ENCODE data around the gene CCDC77.
A peak's percentile ranks its signal among the peaks of the same experiment; 100 is the strongest.
"Not testable (repeated sequence)": the region's sequence is repeated elsewhere in the genome, so short reads cannot be mapped to it uniquely, and the experiment has no call there.

Gene CCDC77

DNA sequence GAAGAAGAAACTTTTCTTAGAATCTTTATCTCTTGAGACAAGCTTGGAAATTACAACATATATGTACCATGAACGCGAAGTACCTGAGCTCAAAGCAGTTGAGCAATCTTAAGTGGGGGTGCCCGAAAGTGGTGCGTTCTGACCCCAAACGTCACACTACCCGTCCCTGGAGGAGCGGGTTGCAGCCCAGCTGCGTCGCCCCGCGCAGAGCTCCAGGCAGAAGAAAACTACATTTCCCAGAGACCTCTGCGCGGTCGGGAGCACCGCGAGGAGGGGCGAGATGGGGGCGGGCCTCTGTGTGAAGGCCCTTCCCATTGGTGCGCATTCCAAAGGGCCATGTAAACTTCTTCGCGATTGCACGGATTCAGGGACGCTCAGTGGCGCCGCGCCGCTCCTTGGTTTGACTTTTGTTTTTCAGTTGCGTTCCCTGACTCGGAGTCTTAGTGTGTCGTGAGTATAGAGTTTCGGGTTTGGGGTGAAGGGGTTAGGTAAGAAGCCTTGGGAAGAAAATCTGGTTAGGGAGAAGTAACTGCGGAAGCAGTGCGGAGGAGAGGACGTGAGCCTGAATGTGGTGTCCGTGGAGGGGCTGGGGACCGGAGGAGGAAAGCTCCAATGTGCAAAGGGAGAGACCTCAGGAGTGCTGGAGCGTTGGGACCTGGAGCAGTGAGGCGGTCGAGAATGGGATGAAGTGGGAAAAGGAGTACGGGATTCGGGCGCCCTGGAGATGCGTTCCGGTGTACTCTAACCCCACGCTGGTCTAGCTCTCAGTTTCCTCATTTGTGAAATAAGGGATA lies at the start of gene CCDC77:
TSS of gene CCDC77 (plus strand) at position 410 of the 794 bp plus-strand sequence. CDS start 7,740 bp downstream, outside the sequence.
- peak; percentile 98 for DNase-seq (ENCODE audit: low spot score)

DNA sequence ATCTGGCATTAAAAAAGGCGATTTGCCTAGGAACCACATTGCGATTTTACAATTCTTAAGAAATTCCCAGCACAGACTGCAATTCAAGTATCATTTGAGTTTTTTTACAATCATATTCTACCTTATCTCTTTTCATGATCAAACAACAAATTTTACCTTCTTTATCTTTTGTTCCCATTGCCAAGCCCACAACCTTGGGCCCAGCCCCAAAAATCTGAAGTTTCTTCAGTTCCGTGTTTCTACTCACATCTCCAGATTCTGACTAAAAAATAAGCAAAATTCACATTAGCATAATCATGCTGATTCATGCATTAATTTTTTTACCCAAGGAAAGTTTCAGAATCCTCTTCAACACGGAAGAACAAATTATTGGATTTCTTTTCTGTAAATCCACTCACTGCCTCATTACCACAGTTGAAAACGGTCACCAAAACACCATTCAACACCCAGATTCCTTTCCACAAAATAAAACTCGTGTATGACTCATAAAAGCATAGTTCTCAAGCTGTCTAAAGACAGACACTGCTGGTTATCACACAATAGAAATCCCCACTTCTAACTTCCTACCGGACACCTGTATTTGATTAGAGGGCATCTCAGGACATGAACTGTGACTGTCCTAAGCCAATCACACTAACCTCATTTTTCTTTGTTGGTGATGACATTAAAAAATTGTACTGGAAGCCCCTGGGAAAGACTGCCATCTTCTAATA lies 45.0 kb upstream of the CCDC77 start:
- DNase-seq (ENCODE audit: low spot score), result no peak

GRCh38 chr12:359091-359490 lies 42.4 kb upstream of the CCDC77 start:
- no peak for DNase-seq (ENCODE audit: low spot score)

DNA sequence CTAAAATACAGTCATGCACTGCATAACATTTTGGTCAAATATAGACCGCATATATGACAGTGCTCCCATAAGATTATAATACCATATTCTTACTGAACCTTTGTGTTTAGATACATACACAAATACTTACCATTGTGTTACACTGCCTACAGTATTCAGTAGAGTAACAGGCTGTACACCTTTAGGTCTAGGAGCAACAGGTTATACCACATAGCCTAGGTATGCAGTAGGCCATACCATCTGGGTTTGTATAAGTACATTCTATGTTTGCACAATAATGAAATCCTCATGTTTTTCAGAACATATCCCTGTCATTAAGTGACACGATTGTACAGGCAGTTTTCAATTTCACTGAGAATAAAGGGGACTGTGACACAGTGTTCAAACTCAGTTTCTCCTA lies 34.6 kb upstream of the CCDC77 start:
- DNase-seq (ENCODE audit: low spot score), result no peak

DNA sequence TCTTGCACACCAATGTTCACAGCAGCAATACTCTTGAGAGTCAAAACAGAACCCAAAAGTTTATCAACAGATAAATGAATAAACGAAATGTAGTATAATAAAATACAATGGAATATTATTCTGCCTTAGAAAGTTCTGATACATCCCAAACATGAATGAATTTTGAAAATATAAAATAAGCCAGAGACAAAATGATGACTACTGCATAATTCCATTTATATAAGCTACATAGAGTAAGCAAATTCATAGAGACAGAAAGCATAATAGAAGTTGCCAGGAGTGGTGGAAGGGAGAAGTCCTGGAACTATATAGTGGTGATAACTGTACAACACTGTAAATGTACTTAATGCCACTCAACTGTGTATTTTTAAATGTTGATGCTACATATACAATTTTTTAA lies 33.5 kb upstream of the CCDC77 start:
- DNase-seq (ENCODE audit: low spot score), result no peak

DNA sequence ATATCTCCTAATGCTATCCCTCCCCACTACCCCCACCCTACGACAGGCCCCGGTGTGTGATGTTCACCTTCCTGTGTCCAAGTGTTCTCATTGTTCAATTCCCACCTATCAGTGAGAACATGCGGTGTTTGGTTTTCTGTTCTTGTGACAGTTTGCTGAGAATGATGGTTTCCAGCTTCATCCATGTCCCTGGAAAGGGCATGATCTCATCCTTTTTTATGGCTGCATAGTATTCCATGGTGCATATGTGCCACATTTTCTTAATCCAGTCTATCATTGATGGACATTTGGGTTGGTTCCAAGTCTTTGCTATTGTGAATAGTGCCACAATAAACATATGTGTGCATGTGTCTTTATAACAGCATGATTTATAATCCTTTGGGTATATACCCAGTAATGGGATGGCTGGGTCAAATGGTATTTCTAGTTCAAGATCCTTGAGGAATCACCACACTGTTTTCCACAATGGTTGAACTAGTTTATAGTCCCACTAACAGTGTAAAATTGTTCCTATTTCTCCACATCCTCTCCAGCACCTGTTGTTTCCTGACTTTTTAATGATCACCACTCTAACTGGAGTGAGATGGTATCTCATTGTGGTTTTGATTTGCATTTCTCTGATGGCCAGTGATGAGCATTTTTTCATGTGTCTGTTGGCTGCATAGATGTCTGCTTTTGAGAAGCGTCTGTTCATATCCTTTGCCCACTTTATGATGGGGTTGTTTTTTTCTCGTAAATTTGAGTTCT lies 30.5 kb upstream of the CCDC77 start:
- DNase-seq (ENCODE audit: low spot score), result not testable (repeated sequence)

DNA sequence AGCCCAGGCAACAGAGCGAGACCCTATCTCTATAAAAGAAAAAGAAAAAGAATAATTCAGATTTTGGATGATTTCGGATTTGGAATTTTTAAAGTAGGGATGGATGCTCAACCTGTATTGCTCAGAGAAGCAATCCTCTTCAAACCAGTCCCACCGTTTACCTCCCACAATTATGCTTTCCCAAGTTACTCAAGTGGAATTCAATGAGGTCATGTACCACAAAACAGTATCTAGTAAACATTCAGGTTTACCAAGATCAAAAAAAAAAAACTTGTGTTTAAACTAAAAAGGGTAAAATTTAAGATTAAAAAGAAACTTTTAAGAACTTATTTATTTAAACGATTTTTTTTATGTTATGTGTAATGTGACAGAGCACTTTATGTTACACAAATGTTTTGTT lies 14.8 kb upstream of the CCDC77 start:
- no peak for DNase-seq (ENCODE audit: low spot score)

DNA sequence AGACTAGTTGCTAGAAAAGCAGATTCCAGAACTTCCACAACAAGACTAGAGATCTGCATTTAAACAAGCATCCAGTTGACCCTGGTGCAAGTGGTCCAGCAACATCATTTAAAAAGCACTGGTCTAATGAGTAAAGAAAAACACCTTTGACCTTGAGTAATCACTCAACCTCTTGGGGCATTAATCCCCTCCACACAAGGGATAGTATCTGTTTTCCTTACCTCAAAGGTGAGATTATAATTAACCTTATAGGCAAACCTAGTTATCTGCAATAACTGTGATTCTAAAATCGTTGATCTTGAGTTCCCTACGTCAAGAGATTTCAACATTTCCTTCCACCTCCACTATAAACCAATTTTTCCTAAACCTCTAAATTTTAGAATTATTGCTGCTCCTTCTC lies 13.4 kb upstream of the CCDC77 start:
- DNase-seq (ENCODE audit: low spot score), result no peak

DNA sequence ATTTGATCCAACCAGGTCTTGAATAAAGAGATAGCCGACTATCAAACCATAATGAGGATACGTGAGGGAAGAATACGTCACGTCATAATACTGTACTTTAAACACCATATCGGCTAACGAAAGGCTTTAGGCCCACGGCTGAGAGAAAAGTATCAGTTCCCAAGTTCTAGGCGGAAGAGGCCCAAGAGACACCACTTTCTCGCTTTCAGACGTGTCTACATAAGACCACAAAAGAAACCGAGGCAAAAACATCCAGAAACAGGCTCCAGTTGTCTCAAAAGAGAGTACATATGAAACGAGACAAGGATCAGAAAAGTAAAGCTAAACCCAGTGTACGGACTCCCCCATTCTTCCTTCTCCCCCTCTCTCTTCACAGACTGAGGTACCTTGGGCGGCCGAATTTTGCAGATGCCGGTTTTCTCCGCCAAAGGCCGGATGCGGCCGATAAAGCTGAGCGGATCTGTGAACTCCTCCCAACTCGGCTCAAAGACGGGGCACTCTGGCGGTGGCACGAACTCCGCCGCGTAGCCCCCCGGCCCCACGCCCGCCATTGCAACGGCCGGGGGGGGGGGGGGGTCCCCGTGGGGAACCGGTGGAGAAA lies 12.8 kb upstream of the CCDC77 start:
- DNase-seq (ENCODE audit: low spot score), result peak; percentile 20

GRCh38 chr12:389142-390096 lies 12.0 kb upstream of the CCDC77 start, which contains the start of gene KDM5A:
KDM5A (minus strand) TSS chr12:389320; CDS start chr12:389091, 229 bp downstream.
- peak; percentile 96 for DNase-seq (ENCODE audit: low spot score)

GRCh38 chr12:400828-401227 lies 616 bp upstream of the CCDC77 start:
- DNase-seq (ENCODE audit: low spot score), result no peak

- peak; percentile 41 for DNase-seq (ENCODE audit: low spot score)
These were observed 565 bp downstream of the CCDC77 start for GRCh38 chr12:402029-402389.

DNA sequence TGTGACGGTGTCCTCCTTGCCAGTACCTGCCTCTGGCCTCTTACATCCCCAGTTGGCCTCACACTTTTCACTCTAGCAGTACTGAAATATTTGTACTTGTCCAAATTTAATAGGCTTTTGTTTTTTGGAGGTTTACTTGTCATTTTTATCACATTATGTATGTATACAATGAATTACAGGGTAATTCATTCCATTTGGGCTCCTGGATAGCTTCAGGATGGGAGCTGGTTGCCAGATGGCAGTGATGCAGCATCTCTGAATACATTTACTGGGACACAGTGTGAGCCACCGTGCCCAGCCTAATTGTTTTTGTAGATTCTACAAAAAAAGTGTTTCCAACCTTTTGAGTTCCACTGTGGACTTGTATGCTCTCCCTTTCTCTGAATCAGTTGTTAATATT lies 13.4 kb downstream of the CCDC77 start:
- DNase-seq (ENCODE audit: low spot score), result no peak

GRCh38 chr12:418432-418831 lies 17.0 kb downstream of the CCDC77 start:
- no peak for DNase-seq (ENCODE audit: low spot score)

DNA sequence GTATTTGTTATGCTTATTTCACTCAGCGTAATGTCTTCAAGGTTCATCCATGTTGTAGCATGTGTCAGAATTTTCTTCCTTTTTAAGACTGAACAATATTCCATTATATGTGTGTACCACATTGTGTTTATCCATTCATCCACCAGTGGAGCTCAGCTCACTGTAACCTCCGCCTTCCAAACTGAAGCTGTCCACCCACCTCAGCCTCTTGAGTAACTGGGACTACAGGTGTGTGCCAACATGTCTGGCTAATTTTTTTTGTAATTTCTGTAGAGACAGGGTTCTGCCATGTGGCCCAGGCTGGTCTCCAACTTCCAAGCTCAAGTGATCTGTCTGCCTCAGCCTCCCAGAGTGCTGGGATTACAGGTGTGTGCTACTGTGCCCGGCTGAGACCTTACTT lies 21.1 kb downstream of the CCDC77 start:
- DNase-seq (ENCODE audit: low spot score), result no peak

DNA sequence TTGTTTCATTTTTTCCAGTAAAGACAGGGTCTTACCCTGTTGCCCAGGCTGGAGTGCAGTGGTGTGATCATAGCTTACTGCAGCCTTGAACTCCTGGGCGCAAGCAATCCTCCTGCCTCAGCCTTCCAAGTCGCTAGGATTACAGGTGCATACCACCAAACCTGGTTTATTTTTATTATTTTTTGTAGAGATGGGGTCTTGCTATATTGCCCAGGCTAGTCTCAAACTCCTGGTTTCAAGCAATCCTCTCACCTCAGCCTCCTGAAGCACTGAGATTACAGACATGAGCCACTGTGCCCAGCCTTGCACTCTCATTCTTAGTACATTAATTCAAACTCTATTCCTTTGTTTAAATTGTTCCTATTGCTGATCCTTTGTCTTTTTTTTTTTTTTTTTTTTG lies 34.3 kb downstream of the CCDC77 start:
- DNase-seq (ENCODE audit: low spot score), result not testable (repeated sequence)

GRCh38 chr12:442235-442884 lies 40.9 kb downstream of the CCDC77 start:
- DNase-seq (ENCODE audit: low spot score), result peak; percentile 59

- DNase-seq (ENCODE audit: low spot score), result no peak
These were observed 45.7 kb downstream of the CCDC77 start for GRCh38 chr12:447141-447540.

DNA sequence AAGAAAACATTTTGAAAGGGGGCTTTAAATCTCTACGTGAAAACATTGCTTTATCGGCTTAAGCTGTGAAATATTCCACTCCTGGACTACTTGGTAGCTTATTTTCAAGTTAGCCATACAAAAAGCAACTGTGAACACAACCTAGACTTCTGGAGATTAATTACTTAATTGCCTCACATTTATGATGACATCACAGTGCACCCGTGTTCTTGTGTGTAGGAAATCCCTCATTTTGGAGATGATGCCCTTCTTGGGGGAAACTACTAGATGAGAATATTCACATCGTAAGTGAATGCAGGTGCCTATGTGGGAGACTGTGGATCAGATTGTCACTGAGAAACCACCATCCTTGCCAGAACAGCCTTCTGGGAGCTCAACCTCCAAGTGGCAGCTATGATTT lies 47.8 kb downstream of the CCDC77 start:
- DNase-seq (ENCODE audit: low spot score), result no peak

- DNase-seq (ENCODE audit: low spot score), result no peak
These were observed 49.0 kb downstream of the CCDC77 start for GRCh38 chr12:450438-450837.

Data from LoVo (cell line).